HG02798 (cell line): ENCODE results near the gene OTULIN.

ENCODE experiments used
- ATAC-seq: cut with Tn5 transposase; IDR thresholded peaks from one replicate; pipeline ENCODE4 v1.9.1; 2021; ENCODE audit warnings: mild to moderate bottlenecking; ENCODE audit not compliant: unreplicated experiment, poor library complexity

The OTULIN gene

GRCh38 chr5:14695152-14695551 lies 30.6 kb downstream of the OTULIN start:
- no peak for ATAC-seq

- ATAC-seq: no peak
Observed at GRCh38 chr5:14696057-14696456, 31.5 kb downstream of the OTULIN start.

- no peak for ATAC-seq
Observed at GRCh38 chr5:14696851-14697250, 32.3 kb downstream of the OTULIN start.

GRCh38 chr5:14698495-14698894 lies 34.0 kb downstream of the OTULIN start:
- ATAC-seq: no peak

GRCh38 chr5:14699159-14699558 lies 34.6 kb downstream of the OTULIN start:
- no peak for ATAC-seq

- ATAC-seq: no peak
Observed at GRCh38 chr5:14699807-14700400, 35.4 kb downstream of the OTULIN start.

- ATAC-seq: no peak
Observed at GRCh38 chr5:14700478-14701436, 36.2 kb downstream of the OTULIN start.

- ATAC-seq: no peak
Observed at GRCh38 chr5:14701556-14701955, 37.0 kb downstream of the OTULIN start.

GRCh38 chr5:14702238-14702839 lies 37.8 kb downstream of the OTULIN start:
- no peak for ATAC-seq

- ATAC-seq: no peak
Observed at GRCh38 chr5:14705556-14705955, 41.0 kb downstream of the OTULIN start.

GRCh38 chr5:14706615-14707021 lies 42.1 kb downstream of the OTULIN start:
- no peak for ATAC-seq

GRCh38 chr5:14707811-14708390 lies 43.4 kb downstream of the OTULIN start:
- no peak for ATAC-seq

GRCh38 chr5:14708551-14708950 lies 44.0 kb downstream of the OTULIN start:
- ATAC-seq: no peak

- ATAC-seq: no peak
Observed at GRCh38 chr5:14710313-14710994, 45.9 kb downstream of the OTULIN start.

GRCh38 chr5:14712131-14712530 lies 47.6 kb downstream of the OTULIN start:
- no peak for ATAC-seq

- no peak for ATAC-seq
Observed at GRCh38 chr5:14712666-14713065, 48.1 kb downstream of the OTULIN start.

- no peak for ATAC-seq
Observed at GRCh38 chr5:14713476-14714390, 49.2 kb downstream of the OTULIN start.

- no peak for ATAC-seq
Observed at GRCh38 chr5:14714706-14715105, 50.2 kb downstream of the OTULIN start.

- ATAC-seq: no peak
Observed at GRCh38 chr5:14715481-14715880, 51.0 kb downstream of the OTULIN start.
